CD4-positive, alpha-beta T cell treated with Interleukin-6 at 100 ng/mL for 8 hours (primary cell): Measurements from ENCODE around the gene MDN1.

Experiments used
- DNase-seq: peaks from one replicate; pipeline ENCODE4 v3.0.0-alpha.2; 2020; ENCODE audit warnings: mixed read lengths, low spot score

Gene MDN1

GRCh38 chr6:89690944-89691324, 128.7 kb downstream of the MDN1 start:
- no peak for DNase-seq

DNA sequence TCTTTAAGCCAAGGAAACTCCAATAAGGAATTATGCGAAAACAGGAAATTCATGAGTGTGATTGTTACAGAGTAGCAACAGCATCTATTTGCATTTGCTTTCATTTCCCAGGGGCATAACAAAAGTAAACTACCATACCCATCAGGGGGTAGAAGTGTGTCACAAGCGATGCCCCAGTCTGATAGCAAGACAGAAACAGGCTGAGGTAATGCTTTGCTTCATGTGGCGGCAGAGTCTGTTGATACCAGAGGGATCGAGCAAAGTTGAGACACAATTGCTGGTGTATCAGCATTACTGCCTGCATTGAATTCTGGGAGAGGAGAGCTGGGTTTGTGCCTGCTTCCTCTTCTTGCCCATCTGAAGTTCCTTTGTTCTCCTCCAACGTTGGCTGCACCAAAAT, 129.9 kb downstream of the MDN1 start:
- DNase-seq = no peak

DNA sequence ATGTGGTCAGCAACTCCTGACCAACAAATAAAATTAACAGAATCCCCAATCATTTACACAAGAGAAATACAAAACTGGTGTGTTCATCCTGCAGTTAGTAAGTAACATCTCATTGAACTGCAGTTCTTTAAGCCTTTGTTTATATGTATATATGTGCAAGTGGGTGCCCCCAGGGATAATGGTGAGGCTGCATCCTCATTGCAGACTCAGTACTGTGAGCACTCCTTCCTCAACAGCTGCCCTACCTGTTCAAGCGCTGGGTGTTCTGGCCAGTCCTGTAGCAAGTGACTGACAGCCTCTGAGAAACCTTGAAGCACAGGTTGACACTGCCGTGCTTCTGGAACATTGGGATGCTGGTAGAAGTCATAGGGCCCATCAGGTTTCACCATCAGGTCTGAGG, 131.3 kb downstream of the MDN1 start:
- DNase-seq = no peak

GRCh38 chr6:89685311-89685710, 134.3 kb downstream of the MDN1 start:
- DNase-seq = no peak

- no peak for DNase-seq
Observed at GRCh38 chr6:89682991-89683390, 136.6 kb downstream of the MDN1 start.

DNA sequence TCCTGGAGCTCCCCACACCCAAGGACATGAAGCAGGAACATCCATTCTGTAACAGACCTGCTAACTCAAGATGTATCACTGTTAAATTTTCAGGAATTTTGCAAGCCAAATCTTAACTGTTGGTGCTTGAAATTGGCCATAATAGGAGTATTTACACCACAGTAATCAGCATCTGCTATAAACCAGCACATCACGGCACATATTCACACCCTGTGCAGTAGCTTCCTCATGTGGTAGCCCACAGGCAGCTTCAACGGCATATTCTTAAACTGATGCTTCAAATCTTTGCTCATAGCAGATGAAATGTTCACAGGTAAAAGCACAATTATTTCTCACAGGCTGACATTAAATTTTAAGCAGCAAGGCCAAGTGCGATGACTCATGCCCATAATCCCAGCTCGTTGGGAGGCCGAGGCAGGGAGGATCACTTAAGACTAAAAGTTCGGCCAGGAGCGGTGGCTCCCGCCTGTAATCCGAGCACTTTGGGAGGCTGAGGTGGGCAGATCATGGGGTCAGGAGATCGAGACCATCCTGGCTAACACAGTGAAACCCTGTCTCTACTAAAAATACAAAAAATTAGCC, 137.5 kb downstream of the MDN1 start:
- DNase-seq = no peak

DNA sequence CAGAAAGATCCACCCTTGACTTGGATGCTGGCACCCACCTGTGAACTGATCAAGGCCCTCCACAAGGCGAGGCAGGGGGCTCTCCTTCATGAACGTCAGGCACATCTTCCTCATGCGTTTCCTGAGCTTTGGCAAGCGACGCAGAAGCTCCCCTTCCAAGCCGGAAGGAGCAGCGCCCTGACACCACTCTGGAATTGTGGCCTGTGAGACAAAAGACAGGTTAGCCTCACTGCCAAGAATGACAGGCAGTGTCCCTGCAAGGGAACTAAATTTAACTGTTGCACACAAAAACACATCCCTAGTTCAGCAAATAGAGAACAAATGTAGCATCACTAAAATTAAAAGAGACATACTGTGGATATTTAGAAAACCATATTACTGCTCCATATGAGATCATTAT, 139.0 kb downstream of the MDN1 start:
- DNase-seq = no peak

- no peak for DNase-seq
Observed at GRCh38 chr6:89680150-89680549, 139.4 kb downstream of the MDN1 start.

GRCh38 chr6:89679215-89680120, 140.1 kb downstream of the MDN1 start:
- no peak for DNase-seq

- DNase-seq = no peak
Observed at GRCh38 chr6:89678531-89678930, 141.1 kb downstream of the MDN1 start.

GRCh38 chr6:89675949-89676748, 143.4 kb downstream of the MDN1 start:
- no peak for DNase-seq

- DNase-seq = no peak
Observed at GRCh38 chr6:89670935-89671565, 148.5 kb downstream of the MDN1 start.

- DNase-seq = no peak
Observed at GRCh38 chr6:89669002-89669401, 150.6 kb downstream of the MDN1 start.

GRCh38 chr6:89667872-89668556, 151.6 kb downstream of the MDN1 start:
- DNase-seq = no peak

- DNase-seq = no peak
Observed at GRCh38 chr6:89662659-89663223, 156.9 kb downstream of the MDN1 start.

DNA sequence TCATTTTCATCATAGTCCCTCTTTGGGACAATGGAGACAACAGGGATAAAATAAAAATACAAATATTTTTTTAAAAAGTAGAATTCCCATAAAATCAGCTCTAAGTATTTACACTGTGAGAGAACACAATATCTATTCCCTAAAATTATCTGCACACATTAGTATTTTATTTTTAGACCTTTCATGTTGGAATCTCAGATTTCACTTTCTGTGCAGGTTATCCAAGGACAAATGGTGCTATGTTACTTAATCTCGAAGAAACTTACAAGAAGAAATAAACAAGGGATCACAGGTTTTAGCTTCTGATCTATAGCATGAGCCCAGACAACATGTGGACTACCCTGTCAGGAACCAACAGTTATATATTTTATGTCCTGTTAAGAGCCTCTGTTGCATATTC, 158.0 kb downstream of the MDN1 start:
- no peak for DNase-seq

DNA sequence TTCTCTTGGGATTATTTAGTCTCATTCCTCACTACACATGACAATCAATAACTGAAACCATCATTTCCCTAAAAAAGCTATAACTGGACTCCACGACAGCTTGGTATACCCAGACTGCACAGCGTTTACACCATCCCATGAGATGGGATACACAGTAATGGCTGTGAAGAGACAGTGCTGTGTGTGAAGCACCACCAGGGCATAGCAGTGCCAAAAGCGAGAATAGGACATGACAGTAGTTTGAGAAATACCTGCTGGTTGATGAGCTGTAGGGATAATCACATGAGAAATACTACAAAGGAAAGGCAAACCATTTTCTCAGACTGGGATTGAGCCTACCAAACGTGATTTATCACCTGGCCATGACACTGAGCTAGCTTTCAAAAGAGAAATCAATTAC, 158.6 kb downstream of the MDN1 start:
- DNase-seq = no peak

DNA sequence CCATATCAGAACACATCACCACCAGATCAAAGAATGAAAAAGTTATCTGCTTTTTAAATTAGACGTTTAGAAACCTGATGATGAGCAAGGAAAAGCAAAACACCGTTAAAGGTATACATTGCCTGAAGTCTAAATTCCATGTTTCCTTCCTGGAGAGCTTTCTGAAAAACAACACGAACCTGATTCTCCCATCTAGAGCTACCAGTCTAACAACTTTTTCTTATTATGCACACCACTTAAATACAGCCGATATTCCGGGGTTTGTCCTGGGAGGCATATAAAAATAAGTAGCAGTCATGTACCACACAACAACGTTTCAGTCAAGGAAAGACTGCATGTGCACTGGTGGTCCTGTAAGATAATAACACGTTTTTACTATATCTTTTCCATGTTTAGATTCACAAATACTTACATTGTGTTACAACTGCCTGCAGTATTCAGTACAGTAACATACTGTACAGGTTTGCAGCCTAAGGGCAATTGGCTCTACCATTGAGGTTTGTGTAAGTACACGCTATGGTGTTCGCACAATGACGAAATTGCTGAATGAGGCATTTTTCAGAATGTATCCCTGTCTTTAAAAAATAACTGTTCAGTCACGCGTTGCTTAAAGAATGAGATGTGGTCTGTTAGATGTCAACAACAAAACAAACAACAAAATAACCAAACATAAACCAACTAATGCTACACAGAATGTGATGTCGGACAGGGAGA, 162.0 kb downstream of the MDN1 start:
- no peak for DNase-seq

GRCh38 chr6:89655122-89655521, 164.5 kb downstream of the MDN1 start:
- DNase-seq = no peak

- no peak for DNase-seq
Observed at GRCh38 chr6:89650579-89650978, 169.0 kb downstream of the MDN1 start.

DNA sequence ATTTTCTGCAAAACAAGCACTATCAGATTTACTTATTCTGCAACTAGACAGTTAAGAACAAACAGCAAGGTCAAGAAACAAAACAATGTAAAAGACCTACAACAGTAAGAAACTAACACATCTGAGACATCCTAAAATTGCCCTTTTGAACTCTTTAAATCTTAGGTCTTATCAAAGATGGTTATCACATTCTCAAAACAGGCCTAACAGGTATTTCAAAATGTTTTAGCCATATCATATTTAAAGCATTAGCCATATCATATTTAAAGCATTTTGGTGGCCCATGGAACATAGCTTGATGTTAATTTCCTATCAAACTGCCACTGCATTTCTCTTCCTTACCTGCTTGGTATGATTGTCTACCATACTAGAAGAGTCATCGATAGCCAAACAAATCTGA, 169.9 kb downstream of the MDN1 start:
- DNase-seq = no peak
